ENCODE data around the gene NDRG3.

GRCh38 chr20:36791862-36792261 lies 46.0 kb upstream of the NDRG3 start:
- no peak for TF ChIP-seq CTCF (IDR thresholded peaks at IDR 0.05)
- TF ChIP-seq POLR2A (IDR thresholded peaks at IDR 0.05): no peak
- no peak for TF ChIP-seq EP300 (IDR thresholded peaks at IDR 0.05)
